ENCODE results near the gene C1QTNF3.
"Not testable (repeated sequence)": the region's sequence is repeated elsewhere in the genome, so short reads cannot be mapped to it uniquely, and the experiment has no call there.

The C1QTNF3 gene, protein sequence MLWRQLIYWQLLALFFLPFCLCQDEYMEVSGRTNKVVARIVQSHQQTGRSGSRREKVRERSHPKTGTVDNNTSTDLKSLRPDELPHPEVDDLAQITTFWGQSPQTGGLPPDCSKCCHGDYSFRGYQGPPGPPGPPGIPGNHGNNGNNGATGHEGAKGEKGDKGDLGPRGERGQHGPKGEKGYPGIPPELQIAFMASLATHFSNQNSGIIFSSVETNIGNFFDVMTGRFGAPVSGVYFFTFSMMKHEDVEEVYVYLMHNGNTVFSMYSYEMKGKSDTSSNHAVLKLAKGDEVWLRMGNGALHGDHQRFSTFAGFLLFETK

DNA sequence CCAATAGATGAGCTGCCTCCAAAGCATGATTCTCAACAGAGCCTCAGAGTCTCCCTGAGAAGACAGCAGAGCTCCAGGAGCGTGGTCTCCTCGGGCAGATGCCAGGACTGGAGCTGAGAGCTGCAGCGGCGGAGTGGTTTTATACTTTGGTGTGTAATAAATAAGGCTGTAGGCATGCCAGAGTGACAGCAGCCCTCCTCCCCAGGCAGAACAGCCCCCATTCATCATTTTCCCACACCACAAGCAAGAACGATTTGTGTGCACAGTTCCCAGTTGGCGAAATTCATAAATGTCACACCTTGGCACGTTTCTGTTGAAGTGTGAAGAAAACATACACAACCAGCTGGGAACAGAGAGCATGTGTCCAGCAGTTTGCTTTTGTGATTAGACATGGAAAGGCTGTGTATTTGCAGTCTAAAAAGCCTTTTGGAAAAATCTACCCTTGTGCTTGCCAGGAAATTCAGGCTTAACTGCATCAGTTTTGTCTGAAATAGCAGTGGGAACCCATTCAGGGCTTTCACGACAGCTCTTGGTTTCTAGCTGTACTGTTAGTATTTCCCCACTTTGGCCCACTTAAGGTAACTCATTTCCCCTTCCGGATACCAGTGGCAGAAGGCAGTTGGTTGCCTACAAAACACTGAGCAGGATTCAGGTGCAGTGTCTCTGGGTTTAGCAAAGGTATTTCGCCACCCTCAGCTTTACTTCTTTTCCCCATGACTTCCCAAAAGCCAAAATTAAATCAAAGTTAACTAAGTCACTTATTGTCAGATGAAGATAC lies at the start of gene C1QTNF3:
TSS of gene C1QTNF3 (minus strand) at position 115 of the 778 bp plus-strand sequence. CDS start at position 27, 88 bp downstream.
- DNase-seq, result no peak

DNA sequence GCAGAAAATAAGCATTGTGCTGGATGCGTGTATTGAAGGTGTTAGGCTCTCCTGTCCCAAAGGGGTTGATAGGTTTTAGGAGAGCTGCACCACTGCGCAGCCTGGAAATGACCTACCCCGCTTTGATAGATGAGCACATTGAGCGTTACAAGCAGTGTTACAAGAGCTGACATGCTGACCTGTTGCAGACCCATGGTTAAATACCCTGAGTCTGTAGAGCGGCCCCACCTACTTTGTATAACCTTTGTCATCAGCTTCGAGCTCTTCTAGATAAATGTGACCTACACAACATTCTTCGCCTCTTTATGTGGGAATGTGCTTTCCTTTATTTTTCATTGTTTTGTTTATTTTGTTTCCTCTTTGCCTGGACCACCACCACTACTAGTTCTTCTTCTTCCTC lies 48.0 kb upstream of the C1QTNF3 start:
- DNase-seq, result not testable (repeated sequence)

DNA sequence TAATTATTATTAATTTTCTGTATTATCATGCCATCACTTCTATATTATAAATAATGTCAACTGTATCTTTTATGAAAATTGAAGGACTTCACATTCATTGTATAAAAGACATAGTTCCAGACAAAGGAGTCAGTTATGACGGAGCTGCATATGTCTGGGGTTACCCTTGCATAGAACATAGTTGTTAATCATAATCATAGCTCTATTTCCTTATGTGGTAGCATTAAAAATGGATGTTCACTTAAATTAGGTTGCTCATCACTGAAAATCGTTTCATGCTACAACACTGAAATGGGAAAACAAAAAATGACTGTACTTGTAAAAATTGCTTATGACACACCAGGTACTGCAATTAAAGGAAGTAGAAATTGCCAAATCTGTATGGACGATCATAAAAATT lies 46.8 kb upstream of the C1QTNF3 start:
- DNase-seq, result not testable (repeated sequence)

DNA sequence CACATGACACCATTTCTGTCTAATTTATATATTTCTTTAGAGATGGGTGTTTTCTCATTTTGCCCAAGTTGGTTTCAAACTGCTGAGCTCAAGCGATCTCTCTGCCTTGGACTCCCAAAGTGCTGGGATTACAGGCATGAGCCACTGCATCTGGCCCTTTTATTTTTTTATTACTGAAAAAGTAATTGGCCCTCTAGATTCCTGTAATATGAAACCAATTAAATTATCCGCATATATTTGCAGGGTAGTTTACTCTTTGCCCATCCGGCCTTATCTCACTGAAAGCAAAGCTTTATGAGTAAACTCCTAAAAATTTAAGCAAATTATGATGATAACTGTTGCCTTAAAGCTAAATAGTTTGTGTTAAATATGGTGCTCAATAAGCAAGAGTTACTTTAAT lies 44.7 kb upstream of the C1QTNF3 start:
- not testable (repeated sequence) for DNase-seq

GRCh38 chr5:34083898-34084297 lies 40.9 kb upstream of the C1QTNF3 start:
- DNase-seq, result not testable (repeated sequence)

GRCh38 chr5:34079505-34079904 lies 36.5 kb upstream of the C1QTNF3 start:
- not testable (repeated sequence) for DNase-seq

DNA sequence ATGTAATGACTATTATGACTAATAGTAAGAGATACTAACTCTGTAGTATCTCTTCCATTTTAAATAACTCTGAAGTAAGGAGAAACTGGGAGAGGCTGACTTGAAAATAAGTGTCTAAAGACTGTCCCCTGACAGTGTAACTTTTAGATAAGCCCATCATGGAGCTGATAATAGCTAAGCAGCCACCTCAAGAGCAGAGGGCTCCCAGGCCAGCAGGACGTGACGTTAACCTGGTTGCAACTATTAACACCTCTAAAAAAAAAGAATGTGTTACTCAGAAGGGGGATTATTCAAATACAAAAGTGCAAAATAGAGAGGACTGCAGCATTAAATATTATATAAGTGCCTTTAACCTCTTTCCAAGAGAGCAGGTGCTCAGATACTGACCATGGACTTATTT lies 34.6 kb upstream of the C1QTNF3 start:
- DNase-seq, result not testable (repeated sequence)

GRCh38 chr5:34076719-34077364 lies 33.8 kb upstream of the C1QTNF3 start:
- DNase-seq, result not testable (repeated sequence)

- DNase-seq, result not testable (repeated sequence)
These were observed 31.5 kb upstream of the C1QTNF3 start for GRCh38 chr5:34074472-34074871.

DNA sequence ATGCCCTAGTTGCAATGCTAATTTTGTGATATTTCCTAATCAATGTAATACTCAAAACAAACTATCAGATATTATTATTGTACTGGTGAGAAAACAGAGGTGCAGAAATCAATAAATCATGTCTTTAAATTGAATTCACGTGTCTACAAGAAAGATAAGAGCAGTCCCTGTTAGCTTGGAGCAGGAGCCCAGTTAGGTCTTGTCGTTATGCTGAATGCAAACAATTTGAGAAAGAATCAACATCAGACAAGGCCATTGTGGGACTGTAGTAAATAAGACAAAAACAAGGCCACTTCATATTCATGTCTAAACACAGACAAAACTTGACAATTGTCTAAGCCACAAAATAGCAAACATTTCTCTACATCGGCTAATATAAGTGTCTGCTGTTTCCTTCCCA lies 31.1 kb upstream of the C1QTNF3 start:
- DNase-seq, result not testable (repeated sequence)

DNA sequence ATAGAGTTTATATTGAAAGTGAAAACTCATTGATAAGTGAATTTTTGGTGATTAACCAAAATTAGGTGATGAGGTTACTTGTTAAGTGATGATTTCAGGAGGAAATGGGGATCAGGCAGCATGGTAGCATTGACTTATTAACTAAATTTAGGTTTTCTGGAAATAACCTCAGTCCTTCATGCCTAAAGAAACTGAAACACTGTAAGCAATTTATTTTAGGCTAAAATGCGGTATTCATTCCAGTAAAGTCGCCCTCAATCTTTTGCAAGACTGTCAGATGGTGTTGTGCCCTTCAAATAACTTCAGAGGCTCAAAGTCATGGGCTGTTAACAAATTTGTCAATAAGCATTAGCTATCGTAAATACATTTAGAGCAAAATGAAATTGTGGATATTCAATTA lies 27.6 kb upstream of the C1QTNF3 start:
- DNase-seq, result not testable (repeated sequence)

GRCh38 chr5:34064656-34065055 lies 21.6 kb upstream of the C1QTNF3 start:
- no peak for DNase-seq

GRCh38 chr5:34062419-34062818 lies 19.4 kb upstream of the C1QTNF3 start:
- DNase-seq, result no peak

DNA sequence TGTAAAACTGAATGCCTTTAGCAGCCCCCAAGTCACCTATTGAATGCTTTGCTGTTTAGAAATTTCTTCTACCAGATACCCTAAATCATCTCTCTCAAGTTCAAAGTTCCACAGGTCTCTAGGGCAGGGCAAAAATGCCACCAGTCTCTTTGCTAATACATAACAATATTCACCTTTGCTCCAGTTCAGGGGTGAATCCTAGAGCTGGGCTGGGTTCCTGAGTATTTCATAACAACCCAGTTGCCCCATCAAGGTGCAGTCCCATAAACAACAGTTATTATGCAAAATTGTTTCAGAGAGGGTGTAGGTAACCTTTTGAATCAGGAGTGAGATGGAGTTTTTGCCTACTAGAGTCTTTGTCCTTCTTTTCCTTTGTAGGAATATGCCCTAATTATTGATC lies 19.0 kb upstream of the C1QTNF3 start:
- DNase-seq, result no peak

- no peak for DNase-seq
These were observed 17.0 kb upstream of the C1QTNF3 start for GRCh38 chr5:34059977-34060376.

DNA sequence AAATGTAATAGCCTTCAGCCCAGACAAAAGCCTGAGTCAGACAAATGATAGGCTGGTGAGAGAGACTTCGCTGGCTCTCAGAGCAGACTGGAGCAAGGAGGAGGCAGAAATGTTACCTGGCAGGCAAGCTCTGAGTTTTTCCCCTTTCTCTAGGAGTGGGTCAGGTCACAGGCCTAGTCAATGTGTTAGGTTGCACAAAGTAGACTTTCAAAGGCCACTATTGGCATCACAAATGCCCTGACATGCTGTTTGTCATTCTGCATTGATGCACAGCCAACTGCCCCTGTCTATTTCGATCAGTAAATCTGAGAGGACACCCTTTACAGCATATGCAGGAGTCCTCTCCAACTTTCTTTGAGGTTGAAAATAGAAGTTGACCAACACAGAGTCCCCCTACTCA lies 15.5 kb upstream of the C1QTNF3 start:
- DNase-seq, result no peak

DNA sequence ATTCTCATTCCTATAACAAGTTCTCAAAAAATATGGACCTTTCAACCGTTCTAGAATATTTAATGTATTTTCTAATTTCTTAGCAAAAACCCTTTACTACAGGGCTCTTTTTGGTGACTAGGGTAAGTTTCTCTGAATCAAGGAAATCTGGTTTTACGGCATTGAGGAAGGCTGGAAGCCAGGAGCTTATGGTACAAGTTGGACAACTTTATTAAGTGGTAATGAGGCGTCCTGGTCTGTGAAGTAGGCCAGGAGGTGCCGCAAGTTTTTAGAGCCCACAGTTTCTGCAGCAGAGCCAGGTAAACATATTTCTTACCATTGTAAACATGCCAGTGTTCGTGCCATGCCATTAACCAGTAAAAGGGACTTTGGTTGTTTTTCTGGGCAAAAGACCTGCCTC lies 14.6 kb upstream of the C1QTNF3 start:
- no peak for DNase-seq

GRCh38 chr5:34057118-34057517 lies 14.1 kb upstream of the C1QTNF3 start:
- DNase-seq, result no peak

GRCh38 chr5:34055667-34056066 lies 12.7 kb upstream of the C1QTNF3 start:
- DNase-seq, result no peak

- no peak for DNase-seq
These were observed 11.4 kb upstream of the C1QTNF3 start for GRCh38 chr5:34054400-34054729.

- DNase-seq, result no peak
These were observed 10.8 kb upstream of the C1QTNF3 start for GRCh38 chr5:34053571-34054399.

GRCh38 chr5:34053133-34053532 lies 10.1 kb upstream of the C1QTNF3 start:
- no peak for DNase-seq
